Cardiac muscle cell (in vitro differentiated cells and primary cell): ENCODE results near the gene LYG2. TPM values are rescaled to one million over a fixed set of nuclear protein-coding genes. Genes with fewer than 3 reads are reported as not detected.
"Not testable (repeated sequence)": the region's sequence is repeated elsewhere in the genome, so short reads cannot be mapped to it uniquely, and the experiment has no call there.

ENCODE experiments used
- DNase-seq, 2 donors: peaks; one replicate each; pipeline versions ENCODE4 v3.0.0 to v3.0.0-alpha.2; 2010 to 2017; ENCODE audit warnings: low read depth in 1 of 2, low spot score in 1 of 2
- H3K27ac ChIP-seq: fragments of 200-600 bp; sonication (generic); 2 replicates; pipeline ENCODE4 v1.5.1; 2016
- H3K27me3 ChIP-seq: fragments of 200-600 bp; sonication (generic); 2 replicates; pipeline ENCODE4 v1.6.0; 2016; ENCODE audit warnings: control low read depth
- H3K36me3 ChIP-seq: fragments of 200-600 bp; sonication (generic); 2 replicates; pipeline ENCODE4 v1.5.1; 2016; ENCODE audit warnings: control low read depth
- H3K4me1 ChIP-seq: fragments of 200-600 bp; sonication (generic); 2 replicates; pipeline ENCODE4 v1.8.1; 2017; ENCODE audit warnings: low read depth, mild to moderate bottlenecking, mixed run types
- H3K4me3 ChIP-seq: fragments of 200-600 bp; sonication (generic); 2 replicates; pipeline ENCODE4 v1.5.1; 2016; ENCODE audit warnings: mild to moderate bottlenecking
- H3K9me3 ChIP-seq: fragments of 200-600 bp; sonication (generic); 2 replicates; pipeline ENCODE4 v1.5.1; 2017; ENCODE audit warnings: low read depth, mild to moderate bottlenecking, control low read depth
- CTCF ChIP-seq: IDR thresholded peaks from 2 replicates; pipeline ENCODE4 v1.5.1; 2012; ENCODE audit warnings: low read depth, mild to moderate bottlenecking, low read length
- polyA plus RNA-seq: library from polyadenylated mRNA; unstranded; fragments of >200 nt; fragmentation: Nextera tagmentation; extraction: Ambion mirVana; gene quantifications from 2 replicates; pipeline ENCODE4 v1.2.1, GENCODE V29; 2016
- total RNA-seq: library from RNA; depleted of rRNA; stranded (reverse); fragments of >200 nt; gene quantifications from 2 replicates; pipeline ENCODE4 v1.2.3, GENCODE V29; 2016

The LYG2 gene
- total and polyA plus RNA-seq, 2 experiments from 2014 or later, result not detected

GRCh38 chr2:99278793-99279291 is 23.4 kb upstream of the LYG2 start:
- H3K4me3 ChIP-seq, result no peak overlapping the region
- peak in 1 of 2 donors; percentile 80 for DNase-seq
- H3K36me3 ChIP-seq, result peaks cover 2% of the 10 kb centered on the region
- no peak for TF ChIP-seq CTCF
- no peaks in the 10 kb centered on the region for H3K4me1 ChIP-seq
- H3K27me3 ChIP-seq, result no peaks in the 10 kb centered on the region
- no peak overlapping the region for H3K27ac ChIP-seq
- no peaks in the 10 kb centered on the region for H3K9me3 ChIP-seq

GRCh38 chr2:99278195-99278765 is 22.8 kb upstream of the LYG2 start:
- not testable (repeated sequence) for DNase-seq, H3K9me3 ChIP-seq, H3K4me1 ChIP-seq, H3K27ac ChIP-seq, H3K36me3 ChIP-seq, H3K4me3 ChIP-seq, H3K27me3 ChIP-seq

GRCh38 chr2:99275882-99276281 is 20.4 kb upstream of the LYG2 start:
- no peaks in the 10 kb centered on the region for H3K27me3 ChIP-seq
- DNase-seq, result no peak
- H3K27ac ChIP-seq, result no peak overlapping the region
- H3K4me1 ChIP-seq, result no peaks in the 10 kb centered on the region
- no peak for TF ChIP-seq CTCF
- H3K36me3 ChIP-seq, result no peaks in the 10 kb centered on the region
- no peak overlapping the region for H3K4me3 ChIP-seq
- H3K9me3 ChIP-seq, result no peaks in the 10 kb centered on the region

GRCh38 chr2:99261242-99261641 is 5.8 kb upstream of the LYG2 start:
- Histone ChIP-seq H3K4me1 (no peaks in the 10 kb centered on the region), H3K4me3 (no peak overlapping the region), H3K36me3 (no peaks in the 10 kb centered on the region), H3K27me3 (no peaks in the 10 kb centered on the region), H3K9me3 (no peaks in the 10 kb centered on the region), H3K27ac (no peak overlapping the region)
- TF ChIP-seq CTCF, result no peak
- no peak for DNase-seq

GRCh38 chr2:99260184-99260583 is 4.7 kb upstream of the LYG2 start:
- Histone ChIP-seq H3K36me3 (no peaks in the 10 kb centered on the region), H3K4me3 (no peak overlapping the region), H3K4me1 (no peaks in the 10 kb centered on the region), H3K9me3 (no peaks in the 10 kb centered on the region), H3K27ac (no peak overlapping the region), H3K27me3 (no peaks in the 10 kb centered on the region)
- no peak for TF ChIP-seq CTCF
- no peak for DNase-seq

GRCh38 chr2:99259465-99259864 is 4.0 kb upstream of the LYG2 start:
- no peak for DNase-seq
- Histone ChIP-seq H3K4me3 (no peak overlapping the region), H3K36me3 (no peaks in the 10 kb centered on the region), H3K27ac (no peak overlapping the region), H3K9me3 (no peaks in the 10 kb centered on the region), H3K27me3 (no peaks in the 10 kb centered on the region), H3K4me1 (no peaks in the 10 kb centered on the region)
- no peak for TF ChIP-seq CTCF
